Measurements from ENCODE around the gene P2RY6. TPM values are rescaled to one million over a fixed set of nuclear protein-coding genes. Genes with fewer than 3 reads are reported as not detected.

P2RY6 gene
- total RNA-seq, 2 experiments from 2014 or later = not detected

DNA sequence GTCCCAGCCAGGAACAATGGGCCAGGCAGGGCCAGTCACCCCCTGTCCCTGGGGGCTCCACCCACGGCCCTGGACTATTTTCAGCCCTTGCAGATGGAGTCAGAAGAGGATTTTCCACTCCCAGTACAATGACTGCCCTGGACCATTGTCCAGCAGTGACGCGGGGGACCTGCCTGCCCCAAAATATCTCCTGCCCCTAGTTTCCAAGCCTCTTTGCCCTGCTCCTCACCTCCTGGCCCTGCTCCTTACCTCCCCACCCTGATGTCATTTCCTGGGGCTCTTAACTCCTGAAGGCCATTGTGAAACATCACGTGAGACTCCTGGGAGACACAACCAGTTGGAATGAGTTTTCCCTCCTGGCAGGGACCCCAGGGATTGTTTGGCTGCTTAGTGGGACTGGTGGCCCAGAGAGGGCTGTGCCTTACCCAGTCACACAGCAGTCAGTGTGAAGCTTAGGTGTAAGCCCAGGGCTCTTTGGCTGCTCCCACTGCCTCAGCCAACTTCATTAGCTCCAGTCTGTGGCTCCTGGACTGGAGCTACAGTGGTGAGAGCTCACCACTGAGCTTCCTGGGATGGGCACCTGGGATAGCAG is 31.9 kb upstream of the P2RY6 start:
- Histone ChIP-seq H3K36me3 (ENCODE audit: insufficient read depth, low read length) (no peaks in the 10 kb centered on the region), H3K4me1 (ENCODE audit: insufficient read depth, low read length, poor library complexity, severe bottlenecking) (peaks cover 5% of the 10 kb centered on the region), H3K9me3 (ENCODE audit: low read length) (no peaks in the 10 kb centered on the region), H3K4me3 (ENCODE audit: low read depth, low read length, poor library complexity, severe bottlenecking) (no peak overlapping the region), H3K4me2 (ENCODE audit: low read length) (no peak overlapping the region), H2AFZ (ENCODE audit: low read length) (no peak overlapping the region), H3K9me2 (ENCODE audit: insufficient read depth, low read length) (no peaks in the 10 kb centered on the region), H4K20me1 (ENCODE audit: insufficient read depth, low read length) (no peaks in the 10 kb centered on the region), H3K79me2 (ENCODE audit: insufficient read depth, low read depth, low read length) (no peaks in the 10 kb centered on the region), H3K27ac (ENCODE audit: low read depth, low read length, poor library complexity, severe bottlenecking) (no peak overlapping the region)
- CTCF ChIA-PET (ENCODE audit: unreplicated experiment) = interaction anchor here (0.5 kb wide), 1 partner anchor 26 kb away, joined by 3 read pairs; no protein-coding TSS in a partner anchor
- no TSS peak for BruUV-seq (replicated peaks)
- DNase-seq (ENCODE audit: low spot score) = no peak
- intact Hi-C loops (cut with micrococcal nuclease; ENCODE audit: unreplicated experiment) = loop anchor here (5.0 kb wide), 1 partner anchor 428 kb away; the partner anchor contains the start of gene ATG16L2
- POLR2A ChIA-PET = no interaction called here
- TF ChIP-seq, protein P1, sequence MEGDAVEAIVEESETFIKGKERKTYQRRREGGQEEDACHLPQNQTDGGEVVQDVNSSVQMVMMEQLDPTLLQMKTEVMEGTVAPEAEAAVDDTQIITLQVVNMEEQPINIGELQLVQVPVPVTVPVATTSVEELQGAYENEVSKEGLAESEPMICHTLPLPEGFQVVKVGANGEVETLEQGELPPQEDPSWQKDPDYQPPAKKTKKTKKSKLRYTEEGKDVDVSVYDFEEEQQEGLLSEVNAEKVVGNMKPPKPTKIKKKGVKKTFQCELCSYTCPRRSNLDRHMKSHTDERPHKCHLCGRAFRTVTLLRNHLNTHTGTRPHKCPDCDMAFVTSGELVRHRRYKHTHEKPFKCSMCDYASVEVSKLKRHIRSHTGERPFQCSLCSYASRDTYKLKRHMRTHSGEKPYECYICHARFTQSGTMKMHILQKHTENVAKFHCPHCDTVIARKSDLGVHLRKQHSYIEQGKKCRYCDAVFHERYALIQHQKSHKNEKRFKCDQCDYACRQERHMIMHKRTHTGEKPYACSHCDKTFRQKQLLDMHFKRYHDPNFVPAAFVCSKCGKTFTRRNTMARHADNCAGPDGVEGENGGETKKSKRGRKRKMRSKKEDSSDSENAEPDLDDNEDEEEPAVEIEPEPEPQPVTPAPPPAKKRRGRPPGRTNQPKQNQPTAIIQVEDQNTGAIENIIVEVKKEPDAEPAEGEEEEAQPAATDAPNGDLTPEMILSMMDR (conservative IDR thresholded peaks at IDR 0.05; ENCODE audit: low read length) = no peak

DNA sequence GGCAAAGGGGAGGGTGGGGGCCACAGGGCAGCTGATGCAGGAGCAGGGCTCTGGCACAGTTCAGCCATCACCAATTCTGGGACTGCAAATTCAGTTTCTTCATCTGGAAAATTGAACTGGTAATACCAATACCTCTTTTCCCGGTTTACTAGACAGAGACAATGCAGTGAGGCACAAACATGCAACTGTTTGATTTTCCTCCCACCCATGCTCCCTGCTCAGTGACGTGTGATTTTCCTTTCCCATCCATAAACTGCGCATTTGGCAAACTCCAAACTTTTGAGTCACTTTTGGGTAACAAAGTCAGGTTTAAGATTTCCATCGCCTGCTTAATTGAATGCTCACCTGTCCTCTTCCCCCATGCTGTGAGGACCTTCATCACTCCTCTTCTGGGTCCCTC is 30.8 kb upstream of the P2RY6 start:
- CTCF ChIA-PET (ENCODE audit: unreplicated experiment) = no interaction called here
- no peak overlapping the region for H3K4me2 ChIP-seq (ENCODE audit: low read length)
- peaks cover 5% of the 10 kb centered on the region for H3K4me1 ChIP-seq (ENCODE audit: insufficient read depth, low read length, poor library complexity, severe bottlenecking)
- no peak overlapping the region for H2AFZ ChIP-seq (ENCODE audit: low read length)
- POLR2A ChIA-PET = no interaction called here
- no peak overlapping the region for H3K4me3 ChIP-seq (ENCODE audit: low read depth, low read length, poor library complexity, severe bottlenecking)
- TF ChIP-seq, protein P1 (conservative IDR thresholded peaks at IDR 0.05; ENCODE audit: low read length) = no peak
- TF ChIP-seq EZH2phosphoT487 (IDR thresholded peaks at IDR 0.05; ENCODE audit: borderline replicate concordance, low read depth, low read length) = no peak
- no peak for DNase-seq (ENCODE audit: low spot score)
- H3K79me2 ChIP-seq (ENCODE audit: insufficient read depth, low read depth, low read length) = no peaks in the 10 kb centered on the region
- no peaks in the 10 kb centered on the region for H3K36me3 ChIP-seq (ENCODE audit: insufficient read depth, low read length)
- H3K9me3 ChIP-seq (ENCODE audit: low read length) = no peaks in the 10 kb centered on the region
- H4K20me1 ChIP-seq (ENCODE audit: insufficient read depth, low read length) = no peaks in the 10 kb centered on the region
- intact Hi-C loops (cut with micrococcal nuclease; ENCODE audit: unreplicated experiment) = loop anchor here (5.0 kb wide), 1 partner anchor 429 kb away; the partner anchor contains the start of gene ATG16L2
- no peak overlapping the region for H3K27ac ChIP-seq (ENCODE audit: low read depth, low read length, poor library complexity, severe bottlenecking)
- H3K9me2 ChIP-seq (ENCODE audit: insufficient read depth, low read length) = no peaks in the 10 kb centered on the region
- no TSS peak for BruUV-seq (replicated peaks)
